Mesothelial cell of epicardium (in vitro differentiated cells): ENCODE data around the gene MANF. TPM values are rescaled to one million over a fixed set of nuclear protein-coding genes. Genes with fewer than 3 reads are reported as not detected.

ENCODE experiments used
- DNase-seq, 2 experiments: peaks; one replicate each; pipeline ENCODE4 v3.0.0; 2021; ENCODE audit warnings: low spot score in 2 of 2; ENCODE audit not compliant: unreplicated experiment in 2 of 2
- H3K27ac Mint-ChIP-seq: 2 replicates; pipeline ENCODE4 v1.8.0; 2021; ENCODE audit warnings: mixed read lengths
- H3K27me3 Mint-ChIP-seq: 2 replicates; pipeline ENCODE4 v1.8.0; 2021; ENCODE audit warnings: low read depth, mixed read lengths
- H3K36me3 Mint-ChIP-seq: 2 replicates; pipeline ENCODE4 v1.8.0; 2021; ENCODE audit warnings: mixed read lengths
- H3K4me1 Mint-ChIP-seq: 2 replicates; pipeline ENCODE4 v1.8.0; 2021; ENCODE audit warnings: mixed read lengths
- H3K4me3 Mint-ChIP-seq: 2 replicates; pipeline ENCODE4 v1.8.0; 2021; ENCODE audit warnings: mild to moderate bottlenecking, moderate library complexity, mixed read lengths
- H3K9me3 Mint-ChIP-seq: 2 replicates; pipeline ENCODE4 v1.8.0; 2021; ENCODE audit warnings: mixed read lengths
- total RNA-seq: library from RNA; stranded (reverse); gene quantifications from 3 replicates; pipeline ENCODE4 v1.2.1, GENCODE V29; 2021
- TF ChIP-seq, protein P1 (sequence below): fragments of 200-600 bp; sonication (generic); IDR thresholded peaks from one replicate; pipeline ENCODE4 v1.5.0; 2021; ENCODE audit warnings: antibody characterized with exemption; ENCODE audit not compliant: unreplicated experiment

Gene MANF
- total RNA-seq, 1 donor from 2014 or later = 99.7 TPM

DNA sequence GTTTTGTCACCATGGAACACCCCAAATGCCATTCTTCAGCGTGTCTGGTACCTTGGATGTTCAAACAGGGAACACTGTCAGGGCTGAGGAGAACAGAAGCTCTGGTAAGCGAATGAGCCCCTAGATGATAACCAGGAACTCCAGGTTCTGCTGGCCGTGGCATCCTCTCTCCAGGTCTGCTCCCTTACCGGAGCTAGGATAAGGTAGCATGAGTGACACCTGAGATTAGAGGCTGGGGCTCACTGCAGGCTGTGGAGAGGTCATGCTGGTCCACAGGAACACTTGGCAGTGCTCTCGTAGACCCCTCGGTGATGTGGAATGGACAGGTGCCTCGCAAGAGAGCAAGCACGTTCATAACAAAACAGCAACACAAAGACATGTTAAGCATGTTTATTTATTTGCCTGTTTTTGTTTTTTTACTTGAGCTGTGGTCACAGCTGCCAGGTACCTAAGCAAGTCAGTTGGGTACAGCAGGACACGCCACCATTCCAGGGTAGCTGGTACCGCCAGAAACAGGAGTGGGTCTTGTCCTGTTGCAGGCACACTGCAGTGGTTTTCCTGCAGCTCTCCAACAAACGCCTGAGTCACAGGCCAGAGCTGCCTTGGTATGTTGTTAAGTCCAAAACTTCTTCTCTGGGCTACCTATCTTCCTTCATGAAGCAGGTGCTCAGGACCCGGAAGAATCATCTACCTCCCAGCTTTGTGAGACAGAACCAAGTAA, 10.6 kb downstream of the MANF start:
- H3K27ac Mint-ChIP-seq = peak overlapping the region; percentile 78

DNA sequence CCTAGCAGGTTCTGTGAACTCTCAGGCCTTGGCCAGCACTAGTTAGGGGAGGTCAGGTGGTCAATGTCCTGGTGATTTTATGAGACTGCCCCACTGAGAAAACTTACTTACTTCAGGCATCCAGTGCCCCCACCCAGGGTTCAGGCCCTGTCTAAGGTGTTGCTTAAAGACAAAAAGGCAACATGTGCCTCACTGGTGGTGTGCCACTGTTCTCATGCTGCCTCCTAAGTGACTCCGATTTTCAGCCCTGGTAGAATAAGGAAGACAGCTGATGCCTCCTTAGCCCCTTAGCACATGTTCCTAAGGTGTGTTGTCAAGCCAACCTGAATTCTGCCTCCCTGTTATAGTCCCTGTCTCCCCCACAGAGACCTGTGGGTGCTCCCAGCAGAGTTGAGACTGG, 11.3 kb downstream of the MANF start:
- Mint-ChIP-seq H3K4me1 (peaks cover 29% of the 10 kb centered on the region), H3K27me3 (no peaks in the 10 kb centered on the region), H3K27ac (peak overlapping the region; percentile 78), H3K36me3 (peaks cover 31% of the 10 kb centered on the region), H3K4me3 (no peak overlapping the region), H3K9me3 (no peaks in the 10 kb centered on the region)
- TF ChIP-seq, protein P1, sequence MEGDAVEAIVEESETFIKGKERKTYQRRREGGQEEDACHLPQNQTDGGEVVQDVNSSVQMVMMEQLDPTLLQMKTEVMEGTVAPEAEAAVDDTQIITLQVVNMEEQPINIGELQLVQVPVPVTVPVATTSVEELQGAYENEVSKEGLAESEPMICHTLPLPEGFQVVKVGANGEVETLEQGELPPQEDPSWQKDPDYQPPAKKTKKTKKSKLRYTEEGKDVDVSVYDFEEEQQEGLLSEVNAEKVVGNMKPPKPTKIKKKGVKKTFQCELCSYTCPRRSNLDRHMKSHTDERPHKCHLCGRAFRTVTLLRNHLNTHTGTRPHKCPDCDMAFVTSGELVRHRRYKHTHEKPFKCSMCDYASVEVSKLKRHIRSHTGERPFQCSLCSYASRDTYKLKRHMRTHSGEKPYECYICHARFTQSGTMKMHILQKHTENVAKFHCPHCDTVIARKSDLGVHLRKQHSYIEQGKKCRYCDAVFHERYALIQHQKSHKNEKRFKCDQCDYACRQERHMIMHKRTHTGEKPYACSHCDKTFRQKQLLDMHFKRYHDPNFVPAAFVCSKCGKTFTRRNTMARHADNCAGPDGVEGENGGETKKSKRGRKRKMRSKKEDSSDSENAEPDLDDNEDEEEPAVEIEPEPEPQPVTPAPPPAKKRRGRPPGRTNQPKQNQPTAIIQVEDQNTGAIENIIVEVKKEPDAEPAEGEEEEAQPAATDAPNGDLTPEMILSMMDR = no peak
- DNase-seq = no peak

More for the DNA sequence above, 10.6 kb downstream of the MANF start:
- no peak for DNase-seq
- Mint-ChIP-seq H3K4me3 (no peak overlapping the region), H3K36me3 (peaks cover 31% of the 10 kb centered on the region), H3K9me3 (no peaks in the 10 kb centered on the region), H3K4me1 (peaks cover 31% of the 10 kb centered on the region), H3K27me3 (no peaks in the 10 kb centered on the region)
- TF ChIP-seq, protein P1 = no peak

DNA sequence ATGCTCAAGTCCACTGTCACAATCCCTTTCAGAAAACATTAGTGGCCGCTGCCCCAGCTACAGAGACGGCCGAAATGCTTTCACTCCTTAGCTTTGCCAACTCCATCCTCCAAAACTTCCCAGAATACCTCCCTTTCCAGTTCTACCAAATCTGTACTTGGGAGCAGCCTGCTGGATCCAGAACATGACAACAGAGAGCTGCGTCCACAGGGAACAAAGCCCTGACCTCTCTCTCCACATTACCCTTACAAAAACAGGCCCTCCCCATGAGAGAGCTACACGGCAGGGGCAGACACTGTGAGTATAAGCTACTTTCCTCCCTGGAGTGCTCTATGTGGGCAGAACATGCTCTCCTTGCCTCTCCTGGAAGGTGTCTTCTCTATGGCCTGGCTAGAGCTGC, 12.3 kb downstream of the MANF start:
- Mint-ChIP-seq H3K36me3 (peaks cover 33% of the 10 kb centered on the region), H3K27ac (peak overlapping the region; percentile 24), H3K27me3 (no peaks in the 10 kb centered on the region), H3K4me1 (peaks cover 25% of the 10 kb centered on the region), H3K9me3 (no peaks in the 10 kb centered on the region), H3K4me3 (no peak overlapping the region)
- DNase-seq = no peak
- TF ChIP-seq, protein P1 = no peak

DNA sequence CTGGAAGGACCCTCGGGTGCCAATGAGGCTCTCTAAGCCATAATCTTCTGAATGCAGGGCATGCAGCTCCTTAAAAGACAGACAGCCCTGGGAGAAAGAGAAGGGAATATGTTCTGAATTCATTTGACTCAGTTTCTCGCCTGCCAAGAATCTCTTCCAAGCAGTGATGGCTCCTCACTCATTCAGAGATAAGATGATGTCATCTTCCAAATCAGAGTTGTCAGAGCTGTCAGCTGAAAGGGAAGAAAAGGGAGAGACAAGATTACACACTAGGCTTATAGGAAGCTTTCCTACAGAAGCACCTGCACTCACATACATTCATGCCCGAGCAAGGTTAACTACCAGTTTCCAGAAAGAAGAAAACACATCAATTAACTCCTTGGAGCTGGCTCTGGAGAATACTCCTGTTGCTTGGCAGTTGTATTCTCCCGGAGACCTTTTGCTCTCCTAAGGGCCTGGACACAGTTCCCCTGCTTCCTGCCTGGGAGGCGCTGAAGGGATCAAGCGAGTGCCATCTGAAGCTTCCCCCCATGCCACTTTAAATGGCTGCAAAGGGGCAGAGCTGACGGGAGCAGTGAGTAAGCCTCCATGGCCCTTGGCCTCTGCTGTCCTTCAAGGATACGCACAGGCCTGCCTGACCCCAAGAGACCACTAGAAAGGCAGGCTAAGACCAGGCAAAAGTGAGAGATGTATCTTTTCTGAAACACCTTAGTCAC, 13.7 kb downstream of the MANF start:
- Mint-ChIP-seq H3K9me3 (no peaks in the 10 kb centered on the region), H3K4me1 (peaks cover 15% of the 10 kb centered on the region), H3K27ac (peak overlapping the region; percentile 16), H3K36me3 (peaks cover 31% of the 10 kb centered on the region), H3K4me3 (no peak overlapping the region), H3K27me3 (no peaks in the 10 kb centered on the region)
- TF ChIP-seq, protein P1 = no peak
- no peak for DNase-seq

DNA sequence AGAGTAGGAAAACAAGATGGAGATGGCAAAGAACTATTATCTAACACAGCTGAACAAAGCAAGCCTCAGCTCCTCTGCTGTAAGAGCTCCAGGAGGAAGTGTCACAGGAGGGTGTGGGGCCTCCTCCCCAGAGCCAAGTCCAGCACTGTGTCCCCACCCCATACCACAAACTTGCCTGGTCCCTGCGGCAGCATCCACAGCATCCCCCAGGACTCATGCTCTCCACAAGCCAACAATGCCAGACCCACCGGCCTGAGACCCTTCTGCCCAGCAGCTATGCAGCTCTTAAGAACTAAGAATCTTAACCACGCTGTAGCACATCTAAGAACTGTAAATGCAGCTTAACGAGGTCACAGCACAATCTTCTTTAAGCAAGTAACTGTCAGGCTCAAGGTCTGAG, 15.1 kb downstream of the MANF start:
- no peak overlapping the region for H3K27ac Mint-ChIP-seq
- peaks cover 1% of the 10 kb centered on the region for H3K4me1 Mint-ChIP-seq
- DNase-seq = peak in 1 of 2 experiments; percentile 31
- TF ChIP-seq, protein P1 = no peak
- H3K4me3 Mint-ChIP-seq = no peak overlapping the region
- no peaks in the 10 kb centered on the region for H3K9me3 Mint-ChIP-seq
- peaks cover 18% of the 10 kb centered on the region for H3K36me3 Mint-ChIP-seq
- no peaks in the 10 kb centered on the region for H3K27me3 Mint-ChIP-seq
